GM19023 (cell line): ENCODE results near the gene NMRAL1.

ENCODE experiments used
- ATAC-seq: cut with Tn5 transposase; IDR thresholded peaks from one replicate; pipeline ENCODE4 v1.9.1; 2021; ENCODE audit warnings: mild to moderate bottlenecking, moderate library complexity; ENCODE audit not compliant: unreplicated experiment

Gene NMRAL1

DNA sequence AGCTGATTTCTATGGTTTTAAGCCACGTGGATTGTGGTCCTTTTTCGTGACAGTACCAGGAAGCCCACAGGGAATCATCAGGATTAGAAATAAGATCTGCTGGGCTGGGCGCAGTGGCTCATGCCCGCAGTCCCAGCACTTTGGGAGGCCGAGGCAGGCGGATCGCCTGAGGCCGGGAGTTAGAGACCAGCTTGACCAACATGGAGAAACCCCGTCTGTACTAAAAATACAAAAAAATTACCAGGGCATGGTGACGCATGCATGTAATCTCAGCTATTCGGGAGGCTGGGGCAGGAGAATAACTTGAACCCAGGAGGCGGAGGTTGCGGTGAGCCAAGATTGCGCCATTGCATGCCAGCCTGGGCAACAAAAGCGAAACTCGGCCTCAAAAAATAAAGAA lies 6.5 kb downstream of the NMRAL1 start:
- no peak for ATAC-seq

GRCh38 chr16:4465977-4466779 lies 8.2 kb downstream of the NMRAL1 start:
- ATAC-seq = no peak

DNA sequence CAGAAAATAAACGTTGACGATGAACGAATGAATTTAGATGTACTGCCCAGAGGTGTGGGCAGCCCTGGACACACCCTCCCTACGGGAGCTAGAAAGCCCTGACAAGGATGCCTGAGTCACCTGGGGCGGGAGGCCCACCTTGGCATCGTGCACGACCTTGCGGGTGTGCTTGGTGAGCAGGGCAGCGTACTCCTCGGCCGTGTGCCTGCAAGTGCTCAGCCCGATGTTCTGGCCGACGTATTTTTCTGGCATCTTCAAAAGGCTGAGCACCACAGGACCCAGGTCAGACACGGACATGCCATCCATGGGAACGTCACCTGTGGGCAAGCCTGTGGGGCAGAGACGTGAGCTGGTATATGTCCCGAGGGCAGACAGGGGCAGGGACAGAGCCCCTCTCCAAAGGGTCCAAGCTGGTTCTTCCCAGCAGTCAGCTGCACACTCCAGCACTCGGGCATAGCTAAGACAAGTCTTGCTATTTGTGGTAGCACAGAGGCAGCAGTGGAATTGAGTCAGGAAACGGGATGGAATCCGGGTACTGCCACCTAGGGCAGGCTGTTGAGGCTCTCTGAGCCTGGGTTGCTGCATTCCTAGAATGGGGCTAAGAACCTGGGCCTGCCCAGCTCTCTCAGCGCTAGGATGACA lies 10.8 kb downstream of the NMRAL1 start:
- no peak for ATAC-seq

GRCh38 chr16:4461250-4462085 lies 13.0 kb downstream of the NMRAL1 start:
- no peak for ATAC-seq

DNA sequence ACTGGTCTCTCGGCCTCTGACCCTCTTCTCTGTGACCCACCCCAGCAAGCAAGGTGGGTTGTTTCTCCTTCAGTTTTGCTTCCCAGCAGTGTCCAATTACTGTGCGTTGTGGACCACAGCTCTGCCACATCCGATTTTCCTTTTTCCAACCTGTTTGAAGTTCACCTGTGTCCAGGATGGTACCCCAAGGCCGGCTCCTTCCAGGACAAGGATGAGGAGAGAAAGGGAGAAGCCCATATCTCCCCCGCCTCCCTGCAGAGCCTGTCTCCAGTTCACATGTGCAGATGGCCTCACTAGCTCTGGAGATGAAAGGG lies 13.5 kb downstream of the NMRAL1 start:
- ATAC-seq = no peak

DNA sequence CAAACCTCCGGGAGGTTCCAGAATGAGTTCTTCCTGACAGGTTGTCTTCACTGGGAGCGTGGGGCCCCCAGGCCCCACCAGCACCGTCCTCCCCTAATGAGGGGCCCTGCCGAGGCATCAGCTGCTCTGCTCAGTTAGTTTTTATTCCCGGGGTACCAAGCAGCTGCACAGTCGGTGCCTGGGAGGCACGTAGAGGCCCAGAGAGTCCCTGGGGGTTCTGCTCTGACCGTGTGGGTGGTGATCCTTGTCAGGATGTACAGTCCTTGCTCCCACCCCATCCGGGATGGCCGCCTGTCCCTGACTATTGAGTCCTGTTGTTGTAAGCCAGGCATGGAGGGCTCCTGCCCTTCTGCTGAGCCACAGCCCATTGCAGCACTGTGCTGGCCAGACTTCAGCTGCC lies 18.5 kb downstream of the NMRAL1 start:
- no peak for ATAC-seq

DNA sequence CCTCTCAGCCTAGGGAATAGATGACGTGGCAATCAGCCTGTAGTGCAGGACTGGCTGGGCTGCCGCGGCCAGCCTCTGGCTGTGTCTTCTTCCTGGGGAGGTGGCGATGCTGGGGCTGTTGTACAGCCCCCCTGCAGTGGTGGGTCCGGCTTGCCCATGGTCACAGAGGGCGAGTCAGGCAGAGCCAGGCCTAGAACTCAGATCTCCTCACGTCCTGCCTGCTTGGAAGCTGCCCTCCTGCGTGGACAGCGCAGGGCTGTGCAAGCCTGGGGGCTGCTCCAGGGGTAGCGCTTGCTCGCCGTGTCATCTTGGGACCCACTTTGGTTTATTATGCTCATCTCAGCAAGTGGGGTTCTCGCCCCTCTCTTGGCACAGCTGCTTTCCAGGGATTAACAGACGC lies 19.3 kb downstream of the NMRAL1 start:
- no peak for ATAC-seq

DNA sequence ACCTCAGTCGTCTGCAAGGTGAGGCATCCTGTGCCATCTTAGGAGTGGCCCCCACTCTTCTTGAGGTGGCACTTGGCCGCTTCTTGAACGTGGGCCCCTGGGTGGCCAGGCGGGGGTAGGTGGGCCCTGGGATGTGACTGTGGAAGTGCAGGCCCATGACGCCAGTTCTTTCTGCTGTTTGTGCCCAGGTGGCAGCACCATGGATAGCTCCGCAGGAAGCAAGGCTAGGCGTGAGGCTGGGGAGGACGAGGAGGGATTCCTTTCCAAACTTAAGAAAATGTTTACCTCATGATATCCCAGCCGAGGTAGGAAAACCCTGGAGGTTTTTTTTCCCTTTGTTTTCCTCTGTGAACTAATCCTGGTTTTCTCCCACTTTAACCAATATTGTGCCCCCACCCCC lies 19.8 kb downstream of the NMRAL1 start:
- ATAC-seq = no peak

DNA sequence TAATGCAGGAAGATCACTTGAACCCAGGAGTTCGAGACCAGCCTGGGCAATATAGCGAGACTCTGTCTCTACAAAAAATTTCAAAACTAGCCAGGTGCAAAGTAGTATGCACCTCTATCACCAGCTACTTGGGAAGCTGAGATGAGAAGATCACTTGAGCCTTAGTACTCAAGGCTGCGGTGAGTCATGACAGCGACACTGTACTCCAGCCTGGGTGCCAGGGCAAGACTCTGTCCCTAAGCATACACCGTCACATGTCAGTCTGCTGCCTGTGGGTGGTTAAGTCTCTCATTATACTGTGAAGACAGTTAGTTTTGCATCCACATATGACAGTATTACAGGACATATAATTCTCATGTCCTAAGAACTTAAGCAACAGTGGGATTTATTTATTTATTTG lies 21.8 kb downstream of the NMRAL1 start:
- no peak for ATAC-seq

DNA sequence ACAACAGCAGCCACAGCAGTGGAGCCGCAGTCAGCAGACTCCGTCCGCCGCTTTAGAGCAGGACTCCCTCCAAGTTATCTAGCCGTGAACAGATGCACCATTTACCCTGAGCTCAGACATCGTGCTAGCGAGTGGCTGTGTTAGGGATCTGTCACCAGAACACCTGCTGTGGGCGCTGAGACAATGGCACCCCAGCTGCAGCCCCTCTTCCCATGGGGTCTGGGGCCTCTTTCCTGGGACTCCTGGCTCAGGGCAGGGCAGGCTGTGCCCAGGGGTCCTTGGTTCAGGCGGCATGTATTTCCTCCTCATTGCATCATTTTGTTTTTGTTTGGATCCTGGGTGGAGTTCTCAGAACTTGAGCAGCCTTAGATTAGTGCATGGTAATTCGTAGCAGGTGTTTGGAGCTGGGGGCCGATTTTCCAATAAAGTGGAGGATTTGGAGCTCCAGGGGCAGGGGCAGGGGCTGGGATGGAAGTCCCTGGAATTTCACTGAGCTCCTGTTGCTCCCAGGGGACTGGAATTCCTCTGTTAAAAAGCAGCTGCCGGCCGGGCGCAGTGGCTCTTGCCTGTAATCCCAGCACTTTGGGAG lies 23.4 kb downstream of the NMRAL1 start:
- no peak for ATAC-seq

DNA sequence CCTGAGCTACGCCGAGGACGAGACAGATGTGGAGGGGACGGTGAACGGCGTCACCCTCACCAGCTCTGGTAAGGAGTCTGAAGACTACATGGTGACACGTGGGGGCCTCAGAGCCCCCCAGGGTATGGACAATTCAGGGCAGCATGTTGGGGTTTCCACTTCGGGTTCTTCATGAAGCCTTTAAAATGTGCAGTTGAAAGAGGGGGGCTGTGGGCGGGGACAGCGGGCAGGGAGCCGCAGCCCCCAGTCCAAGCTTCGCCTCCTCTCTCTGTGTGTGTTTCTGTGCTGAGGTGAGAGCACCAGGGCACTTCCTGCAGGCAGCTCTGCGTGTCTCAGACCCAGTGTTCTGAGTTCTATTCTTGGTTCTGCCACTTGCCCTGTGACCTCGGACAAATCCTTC lies 24.0 kb downstream of the NMRAL1 start:
- no peak for ATAC-seq

GRCh38 chr16:4443986-4444385 lies 30.4 kb downstream of the NMRAL1 start:
- ATAC-seq = no peak

GRCh38 chr16:4443271-4443670 lies 31.2 kb downstream of the NMRAL1 start:
- no peak for ATAC-seq

GRCh38 chr16:4442371-4442770 lies 32.1 kb downstream of the NMRAL1 start:
- no peak for ATAC-seq

DNA sequence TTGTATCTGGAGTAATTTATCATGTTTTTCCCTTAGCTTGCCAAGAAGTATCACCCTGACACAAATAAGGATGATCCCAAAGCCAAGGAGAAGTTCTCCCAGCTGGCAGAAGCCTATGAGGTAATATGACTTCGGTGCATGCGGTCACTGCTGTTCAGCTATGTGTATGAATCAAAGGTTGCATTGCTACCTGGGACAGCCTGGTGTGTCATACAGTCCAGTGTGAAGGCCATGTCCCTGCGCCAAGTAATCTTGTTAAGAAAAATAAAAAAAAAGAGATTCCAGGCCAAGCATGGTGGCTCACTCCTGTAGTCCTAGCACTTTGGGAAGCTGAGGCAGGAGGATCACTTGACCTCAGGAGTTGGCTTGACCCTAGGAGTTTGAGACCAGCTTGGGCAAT lies 37.1 kb downstream of the NMRAL1 start:
- no peak for ATAC-seq

DNA sequence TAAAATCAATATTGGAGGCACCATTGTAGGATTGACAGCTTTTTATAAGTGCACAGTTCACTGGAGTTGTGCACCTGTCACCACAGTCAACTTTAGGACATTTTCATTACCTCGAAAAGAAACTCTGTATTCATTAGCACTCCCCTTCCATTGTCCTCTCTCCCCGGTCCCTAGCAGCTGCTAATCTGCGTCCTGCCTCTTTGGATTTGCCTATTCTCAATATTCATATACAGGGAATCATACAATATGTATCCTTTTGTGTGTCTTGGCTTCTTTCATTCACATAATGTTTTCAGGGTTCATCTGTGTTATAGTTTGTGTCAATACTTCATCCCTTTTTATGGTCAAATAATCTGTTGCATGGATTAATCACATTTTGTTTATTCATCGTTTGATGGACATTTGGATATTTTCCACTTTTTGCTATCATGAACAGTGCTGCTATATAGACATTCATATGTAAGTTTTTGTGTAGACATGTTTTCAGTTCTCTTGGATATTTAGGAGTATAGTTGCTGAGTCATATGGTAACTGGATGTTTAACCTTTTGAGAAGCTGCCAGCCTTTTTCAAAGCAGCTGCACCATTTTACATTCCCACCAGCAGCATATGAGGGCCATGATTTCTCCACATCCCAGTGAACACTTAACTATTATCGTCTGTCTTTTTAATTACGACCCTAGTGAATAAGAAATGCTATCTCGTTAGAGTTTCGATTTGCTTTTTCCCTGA lies 38.9 kb downstream of the NMRAL1 start:
- no peak for ATAC-seq

GRCh38 chr16:4433914-4434787 lies 40.3 kb downstream of the NMRAL1 start:
- ATAC-seq = no peak

DNA sequence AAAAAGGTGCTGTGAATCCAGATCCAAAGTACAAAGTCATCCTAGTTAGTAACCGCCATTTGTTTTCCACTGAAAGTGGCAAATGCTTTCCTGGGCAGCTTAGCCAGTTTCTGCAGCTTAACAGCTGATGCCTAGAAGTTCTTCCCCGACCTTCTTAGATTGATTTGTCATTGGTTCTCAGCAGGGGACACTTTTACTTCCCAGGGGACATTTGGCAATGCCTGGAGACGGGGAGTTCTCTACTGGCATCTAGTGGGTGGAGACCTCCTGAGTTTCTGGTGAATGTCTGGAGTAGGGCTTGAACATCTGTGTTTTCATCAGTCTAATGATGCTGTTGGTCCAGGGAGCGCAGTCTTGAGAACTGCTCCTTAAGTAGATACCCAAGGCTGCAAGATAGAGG lies 41.2 kb downstream of the NMRAL1 start:
- ATAC-seq = no peak

GRCh38 chr16:4431023-4431422 lies 43.4 kb downstream of the NMRAL1 start:
- ATAC-seq = no peak

DNA sequence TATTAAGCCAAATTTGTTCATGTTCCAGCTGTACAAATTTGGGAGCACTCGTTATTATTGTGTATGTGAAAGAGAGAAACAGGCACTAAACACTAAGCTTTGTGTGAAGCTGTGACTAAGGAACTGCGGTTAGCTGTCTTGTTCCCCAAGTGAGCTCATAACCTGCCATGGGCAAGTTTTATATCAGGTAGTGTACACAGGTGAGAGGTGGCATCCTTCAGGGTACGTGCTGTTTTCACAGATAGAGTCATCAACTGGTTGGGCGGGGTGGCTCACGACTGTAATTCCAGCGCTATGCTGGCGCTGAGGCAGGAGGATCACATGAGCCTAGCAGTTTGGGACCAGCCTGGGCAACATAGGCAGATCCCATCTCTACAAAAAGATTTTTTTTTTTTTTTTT lies 45.9 kb downstream of the NMRAL1 start:
- no peak for ATAC-seq
